Mesenchymal stem cell (in vitro differentiated cells and primary cell): Measurements from ENCODE around the gene VSTM2L.

ENCODE experiments used
- DNase-seq: peaks from one replicate; pipeline ENCODE4 v3.0.0-alpha.2; 2013
- H2AFZ ChIP-seq: one replicate; pipeline ENCODE4 v1.6.1; 2013; ENCODE audit warnings: low read depth, mild to moderate bottlenecking, control low read depth, inconsistent platforms, low read length, moderate library complexity
- H2AK5ac ChIP-seq: 2 replicates; pipeline ENCODE4 v1.6.1; 2013; ENCODE audit warnings: low read length, moderate library complexity, mild to moderate bottlenecking, inconsistent platforms; ENCODE audit not compliant: severe bottlenecking
- H2BK120ac ChIP-seq: one replicate; pipeline ENCODE4 v1.6.1; 2013; ENCODE audit warnings: low read depth, mild to moderate bottlenecking, inconsistent platforms, low read length, moderate library complexity
- H2BK12ac ChIP-seq, 2 experiments: one replicate each; pipeline ENCODE4 v1.6.1; 2013; ENCODE audit warnings: inconsistent platforms in 2 of 2, low read length in 2 of 2, mild to moderate bottlenecking in 2 of 2, moderate library complexity in 2 of 2, control low read depth in 1 of 2
- H2BK15ac ChIP-seq: one replicate; pipeline ENCODE4 v1.6.1; 2013; ENCODE audit warnings: mild to moderate bottlenecking, low read depth, inconsistent platforms; ENCODE audit not compliant: poor library complexity, severe bottlenecking
- H2BK5ac ChIP-seq: 2 replicates; pipeline ENCODE4 v1.6.1; 2013; ENCODE audit warnings: low read depth, mild to moderate bottlenecking, low read length, control low read depth, inconsistent platforms; ENCODE audit not compliant: poor library complexity, severe bottlenecking
- H3K14ac ChIP-seq, 2 experiments: one replicate each; pipeline ENCODE4 v1.6.1; 2013; ENCODE audit warnings: inconsistent platforms in 2 of 2, low read length in 2 of 2, control low read depth in 1 of 2, mild to moderate bottlenecking in 1 of 2, moderate library complexity in 1 of 2
- H3K18ac ChIP-seq, 2 experiments: one replicate each; pipeline ENCODE4 v1.6.1; 2013; ENCODE audit warnings: inconsistent platforms in 2 of 2, low read length in 2 of 2, control low read depth in 1 of 2, low read depth in 1 of 2, mild to moderate bottlenecking in 1 of 2
- H3K23ac ChIP-seq, 2 experiments: one replicate each; pipeline ENCODE4 v1.6.1; 2013; ENCODE audit warnings: inconsistent platforms in 2 of 2, low read length in 2 of 2, mild to moderate bottlenecking in 2 of 2, moderate library complexity in 2 of 2, control low read depth in 1 of 2
- H3K27ac ChIP-seq: 2 replicates; pipeline ENCODE4 v1.5.1; 2013; ENCODE audit warnings: mild to moderate bottlenecking, moderate library complexity, low read length, control low read depth, inconsistent platforms; ENCODE audit not compliant: poor library complexity, severe bottlenecking
- H3K27me3 ChIP-seq, 2 experiments: 2 replicates each; pipeline versions ENCODE4 v1.6.1 to v1.7.0; 2013; ENCODE audit warnings: low read length in 2 of 2, mild to moderate bottlenecking in 2 of 2, moderate library complexity in 2 of 2, control low read depth in 1 of 2, inconsistent platforms in 1 of 2; ENCODE audit not compliant: control insufficient read depth in 1 of 2, insufficient read depth in 1 of 2
- H3K36me3 ChIP-seq, 2 experiments: 2 replicates each; pipeline versions ENCODE4 v1.6.1 to v1.7.0; 2013; ENCODE audit warnings: low read length in 2 of 2, control low read depth in 1 of 2, inconsistent platforms in 1 of 2, low read depth in 1 of 2, mild to moderate bottlenecking in 1 of 2; ENCODE audit not compliant: insufficient read depth in 2 of 2, control insufficient read depth in 1 of 2
- H3K4ac ChIP-seq, 2 experiments: one replicate each; pipeline ENCODE4 v1.6.1; 2013; ENCODE audit warnings: inconsistent platforms in 2 of 2, low read length in 2 of 2, mild to moderate bottlenecking in 2 of 2, moderate library complexity in 2 of 2, control low read depth in 1 of 2, low read depth in 1 of 2
- H3K4me1 ChIP-seq: 2 replicates; pipeline ENCODE4 v1.6.1; 2013; ENCODE audit warnings: low read depth, low read length, control low read depth; ENCODE audit not compliant: control insufficient read depth, insufficient read depth
- H3K4me2 ChIP-seq: 2 replicates; pipeline ENCODE4 v1.6.1; 2013; ENCODE audit warnings: low read length, mild to moderate bottlenecking, inconsistent platforms; ENCODE audit not compliant: poor library complexity, severe bottlenecking
- H3K4me3 ChIP-seq, 2 experiments: 2 replicates each; pipeline versions ENCODE4 v1.5.1 to v1.7.0; 2013; ENCODE audit warnings: low read length in 2 of 2, mild to moderate bottlenecking in 2 of 2, control low read depth in 1 of 2, low read depth in 1 of 2; ENCODE audit not compliant: insufficient read depth in 1 of 2
- H3K79me1 ChIP-seq: replicated peaks from 2 replicates; pipeline ENCODE4 v1.6.1; 2013; ENCODE audit warnings: mild to moderate bottlenecking, control low read depth, low read length, inconsistent platforms; ENCODE audit not compliant: poor library complexity, severe bottlenecking
- H3K9ac ChIP-seq: 2 replicates; pipeline ENCODE4 v1.7.0; 2013; ENCODE audit warnings: mild to moderate bottlenecking, low read length, moderate library complexity
- H3K9me3 ChIP-seq: 2 replicates; pipeline ENCODE4 v1.7.0; 2013; ENCODE audit warnings: mild to moderate bottlenecking, low read length; ENCODE audit not compliant: control insufficient read depth
- H4K8ac ChIP-seq: one replicate; pipeline ENCODE4 v1.6.1; 2013; ENCODE audit warnings: inconsistent platforms, mild to moderate bottlenecking, low read length, moderate library complexity
- H4K91ac ChIP-seq: one replicate; pipeline ENCODE4 v1.6.1; 2013; ENCODE audit warnings: mild to moderate bottlenecking, low read length, inconsistent platforms
- WGBS: methylation state at CpG from one replicate; pipeline ENCODE4 v1.1.7; 2013; ENCODE audit warnings: mixed read lengths; 5-methylcytosine and 5-hydroxymethylcytosine counted together

The VSTM2L gene

DNA sequence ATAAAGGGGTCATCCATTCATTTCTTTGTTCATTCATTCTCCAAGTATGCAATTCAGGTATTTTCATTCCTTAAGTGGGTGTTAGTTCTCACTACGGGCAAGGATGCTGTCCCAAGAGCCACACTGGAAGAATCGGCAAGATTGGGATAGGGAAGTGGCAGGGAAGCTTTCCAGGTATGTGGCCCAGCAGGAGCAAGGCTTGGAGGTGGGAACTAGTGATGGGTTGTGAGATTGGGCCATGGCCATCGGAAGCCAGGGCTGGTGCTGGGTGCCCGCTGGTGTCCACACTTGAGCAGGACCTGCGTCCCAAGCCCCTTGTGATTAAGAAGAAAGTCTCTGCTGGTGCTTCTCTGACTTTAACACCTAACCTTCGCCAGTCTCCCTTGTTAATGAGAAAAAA is 15.1 kb downstream of the VSTM2L start:
- Histone ChIP-seq H3K4me1 (peaks cover 14% of the 10 kb centered on the region), H3K27ac (no peak overlapping the region), H3K9ac (no peak overlapping the region), H4K8ac (no peak overlapping the region), H3K4me3 (no peak overlapping the region), H4K91ac (no peak overlapping the region), H3K18ac (no peak overlapping the region), H2AK5ac (no peak overlapping the region), H3K79me1 (no peaks in the 10 kb centered on the region), H3K27me3 (peaks cover 77 to 95% of the 10 kb centered on the region in 2 experiments), H2BK12ac (no peak overlapping the region), H3K23ac (no peak overlapping the region), H3K14ac (no peak overlapping the region), H2AFZ (no peak overlapping the region), H2BK120ac (no peak overlapping the region), H2BK5ac (no peak overlapping the region), H3K36me3 (no peaks in the 10 kb centered on the region), H3K4me2 (no peak overlapping the region), H2BK15ac (no peak overlapping the region), H3K4ac (no peak overlapping the region), H3K9me3 (no peaks in the 10 kb centered on the region)
- WGBS = 82% methylated on average over 6 of the region's 6 CpGs
- DNase-seq = no peak

- Histone ChIP-seq H3K79me1 (no peaks in the 10 kb centered on the region), H3K27me3 (peaks cover 71 to 92% of the 10 kb centered on the region in 2 experiments), H3K23ac (no peak overlapping the region), H3K18ac (no peak overlapping the region), H3K14ac (no peak overlapping the region), H3K9me3 (no peaks in the 10 kb centered on the region), H3K4me3 (no peak overlapping the region), H2BK12ac (no peak overlapping the region), H2AFZ (no peak overlapping the region), H2BK120ac (no peak overlapping the region), H2AK5ac (no peak overlapping the region), H3K36me3 (no peaks in the 10 kb centered on the region), H2BK15ac (no peak overlapping the region), H3K27ac (no peak overlapping the region), H3K9ac (no peak overlapping the region), H3K4ac (no peak overlapping the region), H3K4me2 (no peak overlapping the region), H3K4me1 (peaks cover 13% of the 10 kb centered on the region), H4K8ac (no peak overlapping the region), H2BK5ac (no peak overlapping the region), H4K91ac (no peak overlapping the region)
- DNase-seq = no peak
- 61% methylated on average over 5 of the region's 5 CpGs for WGBS
These were observed 16.6 kb downstream of the VSTM2L start for GRCh38 chr20:37919389-37920040.

- Histone ChIP-seq H3K4ac (no peak overlapping the region), H3K4me1 (peaks cover 7% of the 10 kb centered on the region), H3K9ac (no peak overlapping the region), H3K14ac (no peak overlapping the region), H2BK120ac (no peak overlapping the region), H3K18ac (no peak overlapping the region), H3K4me2 (no peak overlapping the region), H2BK15ac (no peak overlapping the region), H3K27me3 (peaks cover 67 to 91% of the 10 kb centered on the region in 2 experiments), H3K27ac (no peak overlapping the region), H3K9me3 (no peaks in the 10 kb centered on the region), H2BK5ac (no peak overlapping the region), H4K91ac (no peak overlapping the region), H2BK12ac (no peak overlapping the region), H2AFZ (no peak overlapping the region), H4K8ac (no peak overlapping the region), H3K23ac (no peak overlapping the region), H2AK5ac (no peak overlapping the region), H3K36me3 (no peaks in the 10 kb centered on the region), H3K4me3 (no peak overlapping the region), H3K79me1 (no peaks in the 10 kb centered on the region)
- no peak for DNase-seq
- WGBS = 84% methylated on average over 5 of the region's 6 CpGs
These were observed 17.3 kb downstream of the VSTM2L start for GRCh38 chr20:37920270-37920669.

DNA sequence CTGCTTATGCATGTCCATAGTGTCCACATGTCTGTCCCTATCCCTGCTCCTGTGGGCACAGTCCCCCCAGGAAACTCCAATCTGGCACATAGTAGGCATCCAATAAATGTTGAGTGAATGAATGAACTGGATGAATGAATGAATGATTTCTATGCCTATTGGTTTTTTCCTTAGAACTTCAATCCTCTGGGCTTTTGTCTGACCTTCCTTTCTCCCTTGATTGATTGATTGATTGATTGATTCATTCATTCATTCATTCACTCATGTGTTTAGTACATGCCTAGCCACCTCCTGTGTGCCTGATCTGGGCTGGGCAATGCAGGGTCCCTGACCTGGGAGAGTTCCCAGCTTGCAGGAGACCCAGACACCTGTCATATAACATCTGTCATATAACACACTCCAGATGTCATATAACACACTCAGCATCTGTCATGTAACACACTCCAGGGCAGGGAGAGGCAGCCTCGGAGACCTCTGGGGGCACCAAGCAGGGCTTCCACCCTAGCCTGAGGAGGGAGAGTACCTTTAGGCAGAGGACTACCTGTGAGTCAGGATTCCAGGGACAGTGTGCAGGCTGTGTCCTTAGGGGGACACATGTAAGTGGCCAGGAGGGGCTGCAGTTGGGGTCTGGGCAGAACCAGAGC is 17.9 kb downstream of the VSTM2L start:
- H2AK5ac ChIP-seq = no peak overlapping the region
- no peak overlapping the region for H2AFZ ChIP-seq
- no peak overlapping the region for H4K91ac ChIP-seq
- H3K9ac ChIP-seq = no peak overlapping the region
- H3K4me3 ChIP-seq = no peak overlapping the region
- no peak overlapping the region for H3K27ac ChIP-seq
- WGBS = 24% methylated on average over 1 of the region's 1 CpG
- no peak overlapping the region for H3K18ac ChIP-seq
- H3K4ac ChIP-seq = no peak overlapping the region
- H4K8ac ChIP-seq = no peak overlapping the region
- no peak for DNase-seq
- H3K4me2 ChIP-seq = no peak overlapping the region
- peaks cover 62 to 91% of the 10 kb centered on the region in 2 experiments for H3K27me3 ChIP-seq
- no peaks in the 10 kb centered on the region for H3K9me3 ChIP-seq
- no peak overlapping the region for H2BK15ac ChIP-seq
- H2BK12ac ChIP-seq = no peak overlapping the region
- H3K4me1 ChIP-seq = peaks cover 6% of the 10 kb centered on the region
- no peaks in the 10 kb centered on the region for H3K36me3 ChIP-seq
- H2BK120ac ChIP-seq = no peak overlapping the region
- H3K23ac ChIP-seq = no peak overlapping the region
- H3K14ac ChIP-seq = no peak overlapping the region
- no peak overlapping the region for H2BK5ac ChIP-seq
- no peaks in the 10 kb centered on the region for H3K79me1 ChIP-seq
